Transverse colon (tissue), 3 donors: Measurements from ENCODE around the gene LRRC73.

ENCODE experiments used
- EP300 ChIP-seq: sonication (generic); formaldehyde crosslinking; IDR thresholded peaks from one replicate; pipeline ENCODE4 v1.6.1; 2017; ENCODE audit warnings: antibody characterized with exemption, low read depth
- POLR2A ChIP-seq: fragments of 450-650 bp; IDR thresholded peaks from one replicate; pipeline ENCODE4 v1.6.1; 2016; ENCODE audit warnings: antibody characterized with exemption, mild to moderate bottlenecking, moderate library complexity
- TF ChIP-seq, protein P1 (sequence below), 5 experiments: fragments of 200-600 bp in 3 of 5; fragments of 450-650 bp in 2 of 5; sonication (generic) in 3 of 5; IDR thresholded peaks; 1 replicate in 2 of 5; 2 replicates in 3 of 5; pipeline ENCODE4 v1.5.1; 2016 to 2017; ENCODE audit warnings: antibody characterized with exemption in 5 of 5, inconsistent platforms in 3 of 5, mild to moderate bottlenecking in 2 of 5, moderate library complexity in 1 of 5

DNA sequence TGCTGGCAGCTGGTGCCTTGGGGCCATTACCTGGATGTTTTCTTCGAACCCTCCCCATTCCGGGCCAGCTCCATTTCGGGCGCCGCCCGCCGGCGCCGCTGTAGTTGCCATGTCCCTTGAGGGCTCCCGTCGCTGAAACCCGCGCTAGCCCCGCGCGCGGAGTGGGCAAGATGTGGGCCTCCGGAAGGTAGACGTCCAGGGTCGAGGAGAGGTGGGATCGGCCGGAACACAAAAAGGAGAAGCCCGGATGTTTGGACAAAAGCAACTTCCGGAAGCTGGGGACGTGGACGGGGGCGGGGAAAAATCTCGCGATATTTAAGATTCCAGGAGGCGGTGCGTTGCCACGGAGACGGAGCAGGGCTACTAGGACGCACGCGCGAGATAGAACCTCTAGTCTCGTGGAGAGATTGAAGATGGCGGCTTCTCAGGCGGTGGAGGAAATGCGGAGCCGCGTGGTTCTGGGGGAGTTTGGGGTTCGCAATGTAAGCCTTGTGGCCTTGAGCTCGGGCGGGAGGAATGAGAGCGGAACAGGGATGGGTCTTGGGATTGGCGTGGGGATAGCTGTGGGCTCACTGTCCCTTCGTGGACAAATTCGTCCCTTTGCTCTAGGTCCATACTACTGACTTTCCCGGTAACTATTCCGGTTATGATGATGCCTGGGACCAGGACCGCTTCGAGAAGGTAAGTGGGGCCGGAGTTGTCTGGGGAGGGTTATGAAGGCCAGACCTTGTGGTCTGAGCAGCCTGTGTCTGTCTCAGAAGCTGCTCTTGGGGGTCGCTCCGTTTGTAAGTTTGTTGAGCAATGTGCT, 6.8 kb upstream of the LRRC73 start, which contains the start of the genes POLR1C and YIPF3:
- TF ChIP-seq, protein P1, sequence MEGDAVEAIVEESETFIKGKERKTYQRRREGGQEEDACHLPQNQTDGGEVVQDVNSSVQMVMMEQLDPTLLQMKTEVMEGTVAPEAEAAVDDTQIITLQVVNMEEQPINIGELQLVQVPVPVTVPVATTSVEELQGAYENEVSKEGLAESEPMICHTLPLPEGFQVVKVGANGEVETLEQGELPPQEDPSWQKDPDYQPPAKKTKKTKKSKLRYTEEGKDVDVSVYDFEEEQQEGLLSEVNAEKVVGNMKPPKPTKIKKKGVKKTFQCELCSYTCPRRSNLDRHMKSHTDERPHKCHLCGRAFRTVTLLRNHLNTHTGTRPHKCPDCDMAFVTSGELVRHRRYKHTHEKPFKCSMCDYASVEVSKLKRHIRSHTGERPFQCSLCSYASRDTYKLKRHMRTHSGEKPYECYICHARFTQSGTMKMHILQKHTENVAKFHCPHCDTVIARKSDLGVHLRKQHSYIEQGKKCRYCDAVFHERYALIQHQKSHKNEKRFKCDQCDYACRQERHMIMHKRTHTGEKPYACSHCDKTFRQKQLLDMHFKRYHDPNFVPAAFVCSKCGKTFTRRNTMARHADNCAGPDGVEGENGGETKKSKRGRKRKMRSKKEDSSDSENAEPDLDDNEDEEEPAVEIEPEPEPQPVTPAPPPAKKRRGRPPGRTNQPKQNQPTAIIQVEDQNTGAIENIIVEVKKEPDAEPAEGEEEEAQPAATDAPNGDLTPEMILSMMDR (IDR thresholded peaks at IDR 0.05): no peak
- TF ChIP-seq EP300: no peak
- TF ChIP-seq POLR2A: peak; percentile 70
